ENCODE data around the gene SUN3. TPM values are rescaled to one million over a fixed set of nuclear protein-coding genes. Genes with fewer than 3 reads are reported as not detected.

Gene SUN3
- polyA plus RNA-seq, 1 of the 3 experiments (the other 2 are of a cell fraction): 0.12 TPM

- 2% methylated on average over 37 of the region's 42 CpGs for WGBS (ENCODE audit: low lambda C conversion rate)
- Histone ChIP-seq H3K79me2 (ENCODE audit: insufficient read depth) (no peaks in the 10 kb centered on the region), H3K4me2 (peak overlapping the region; percentile 96), H3K9ac (peak overlapping the region; percentile 46; the same call in 1 of the 2 replicates), H3K9me3 (no peaks in the 10 kb centered on the region), H3K27ac (ENCODE audit: low read depth in 2 of 2, low read length in 1 of 2) (no peak overlapping the region), H3K36me3 (replicated peaks in 1 of 2; ENCODE audit: control insufficient read depth in 1 of 2, insufficient read depth in 2 of 2, low read length in 1 of 2) (no peaks in the 10 kb centered on the region), H3K4me3 (ENCODE audit: low read depth in 2 of 2, low read length in 1 of 2) (peak overlapping the region; percentile 72 to 73), H3K9me2 (no peaks in the 10 kb centered on the region), H3K27me3 (ENCODE audit: insufficient read depth) (peaks cover 5% of the 10 kb centered on the region; the same call in 1 of the 2 replicates), H3K4me1 (ENCODE audit: control insufficient read depth in 1 of 2, insufficient read depth in 2 of 2, low read depth in 1 of 2, low read length in 1 of 2) (peaks cover 9 to 12% of the 10 kb centered on the region in 2 experiments; a peak in 3 of 4 replicates), H3F3A (replicated peaks; ENCODE audit: insufficient read depth) (peaks cover 5% of the 10 kb centered on the region), H2AFZ (ENCODE audit: low read depth) (peak overlapping the region; percentile 85; the same call in 1 of the 2 replicates), H4K20me1 (ENCODE audit: insufficient read depth) (no peaks in the 10 kb centered on the region)
- TF ChIP-seq CTCF (IDR thresholded peaks at IDR 0.05): no peak
- TF ChIP-seq SIN3A (IDR thresholded peaks at IDR 0.05; ENCODE audit: borderline replicate concordance, low read depth, low read length): no peak
- TF ChIP-seq EP300 (IDR thresholded peaks at IDR 0.05; ENCODE audit: borderline replicate concordance in 1 of 2, low read depth in 1 of 2, low read length in 1 of 2): no peak
- TF ChIP-seq USF2 (IDR thresholded peaks at IDR 0.05; ENCODE audit: borderline replicate concordance, low read depth, low read length): no peak
- no peak; the same call in 1 of the 2 replicates for TF ChIP-seq MAX (IDR thresholded peaks at IDR 0.05; ENCODE audit: low read depth)
- no peak for TF ChIP-seq FOXM1 (IDR thresholded peaks at IDR 0.05; ENCODE audit: low read depth)
- TF ChIP-seq USF1 (IDR thresholded peaks at IDR 0.05; ENCODE audit: borderline replicate concordance, low read depth): no peak
- no peak for TF ChIP-seq RFX5 (IDR thresholded peaks at IDR 0.05; ENCODE audit: low read length)
- no peak for TF ChIP-seq REST (IDR thresholded peaks at IDR 0.05; ENCODE audit: low read depth, low read length)
- TF ChIP-seq ZBTB33 (IDR thresholded peaks at IDR 0.05; ENCODE audit: borderline replicate concordance, low read depth): no peak
- no peak for TF ChIP-seq FOXJ3 (CRISPR knock-in tag; IDR thresholded peaks at IDR 0.05)
- no peak for TF ChIP-seq MEF2A (IDR thresholded peaks at IDR 0.05; ENCODE audit: borderline replicate concordance, low read depth)
- TF ChIP-seq GATA2 (CRISPR knock-in tag; IDR thresholded peaks at IDR 0.05): no peak
- no peak for TF ChIP-seq YY1 (IDR thresholded peaks at IDR 0.05; ENCODE audit: low read depth)
- TF ChIP-seq TAF1 (IDR thresholded peaks at IDR 0.05; ENCODE audit: borderline replicate concordance, low read depth, low read length): no peak
- CTCF ChIA-PET: interaction anchor here (2.7 kb wide), 1 partner anchor 74 kb away, joined by 11 read pairs; no protein-coding TSS in a partner anchor
- DNase-seq: peak; percentile 59
- POLR2A ChIA-PET: no interaction called here
Measured at GRCh38 chr7:48035967-48036478, 7.1 kb upstream of the SUN3 start.
